Activated CD4-positive, alpha-beta T cell treated with anti-CD3 and anti-CD28 coated beads, Interleukin-2, amount 10 ng/mL, durations not matched to agents 7 days and 5 days (primary cell): Measurements from ENCODE around the gene ZNF337. TPM values are rescaled to one million over a fixed set of nuclear protein-coding genes. Genes with fewer than 3 reads are reported as not detected.
"Not testable (repeated sequence)": the region's sequence is repeated elsewhere in the genome, so short reads cannot be mapped to it uniquely, and the experiment has no call there.

Source experiments
- CTCF ChIA-PET: fragments of 350-600 bp; sonication (Branson Sonifier 250); formaldehyde crosslinking; loops from one replicate; lab custom pipeline; 2021; ENCODE audit warnings: antibody characterized with exemption; lab: Charles Lee
- POLR2A ChIA-PET: fragments of 350-600 bp; sonication (Branson Sonifier 250); formaldehyde crosslinking; loops from one replicate; lab custom pipeline; 2021; ENCODE audit warnings: antibody characterized with exemption; lab: Charles Lee
- DNase-seq: peaks from one replicate; pipeline ENCODE4 v3.0.0-alpha.2; 2020
- H3K27ac Mint-ChIP-seq: one replicate; pipeline ENCODE4 v1.8.0; 2021; ENCODE audit warnings: mild to moderate bottlenecking, moderate library complexity, mixed read lengths
- H3K27me3 Mint-ChIP-seq: one replicate; pipeline ENCODE4 v1.8.0; 2021; ENCODE audit warnings: mixed read lengths
- H3K36me3 Mint-ChIP-seq: one replicate; pipeline ENCODE4 v1.8.0; 2021; ENCODE audit warnings: low read depth, mixed read lengths
- H3K4me1 Mint-ChIP-seq: one replicate; pipeline ENCODE4 v1.8.0; 2021; ENCODE audit warnings: mixed read lengths
- H3K4me3 Mint-ChIP-seq: one replicate; pipeline ENCODE4 v1.8.0; 2021; ENCODE audit warnings: mild to moderate bottlenecking, moderate library complexity, mixed read lengths
- H3K9me3 Mint-ChIP-seq: one replicate; pipeline ENCODE4 v1.8.0; 2021; ENCODE audit warnings: mixed read lengths
- total RNA-seq, 2 experiments: library from RNA; stranded (reverse); gene quantifications; one replicate each; pipeline ENCODE4 v1.2.3, GENCODE V29; 2021

The ZNF337 gene
- total RNA-seq, 2 experiments from 2014 or later, result 14.5 to 15.1 TPM

DNA sequence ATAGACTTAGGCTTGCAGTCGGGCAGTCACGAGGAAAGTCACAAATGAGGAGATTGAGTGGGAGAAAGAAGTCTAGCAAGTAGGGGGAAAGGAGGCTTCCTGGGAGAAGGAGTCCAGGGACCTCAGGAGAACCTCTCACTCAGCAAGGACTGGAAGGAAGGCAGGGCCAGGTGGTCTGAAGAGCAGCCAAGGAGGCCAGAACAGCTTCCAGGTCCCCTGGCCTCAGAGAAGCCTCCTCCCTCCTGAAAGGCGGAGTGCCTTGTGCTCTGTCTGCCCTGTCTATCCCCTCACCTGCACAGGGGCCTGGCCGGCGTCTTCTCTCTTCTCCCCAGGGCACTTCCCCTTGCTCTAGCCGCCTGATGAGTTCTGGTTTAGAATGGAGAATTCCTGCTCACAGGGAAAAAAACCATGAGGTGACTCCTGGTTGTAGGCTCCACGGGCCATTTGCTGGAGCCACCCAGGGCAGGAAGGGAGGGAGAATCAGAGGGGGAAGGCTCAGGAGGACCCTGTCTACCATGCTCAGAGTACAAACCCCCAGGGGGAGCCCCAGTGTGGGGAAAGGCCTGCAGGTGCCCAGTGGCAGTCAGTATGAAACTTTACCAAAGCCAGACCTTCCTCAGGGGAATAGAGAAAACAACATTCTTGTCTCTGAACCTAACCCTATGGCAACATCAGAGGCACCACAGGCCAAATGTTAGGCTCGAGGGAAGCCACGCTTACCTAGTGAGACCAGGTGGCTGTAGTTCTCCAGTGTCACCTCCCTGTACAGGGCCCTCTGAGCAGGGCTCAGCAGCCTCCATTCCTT lies 11.2 kb downstream of the ZNF337 start:
- DNase-seq, result no peak
- CTCF ChIA-PET, result no interaction called here
- no peak overlapping the region for H3K27ac Mint-ChIP-seq
- POLR2A ChIA-PET, result no interaction called here
- H3K4me3 Mint-ChIP-seq, result no peak overlapping the region
- peaks cover 37% of the 10 kb centered on the region for H3K36me3 Mint-ChIP-seq
- H3K9me3 Mint-ChIP-seq, result peaks cover 2% of the 10 kb centered on the region
- H3K4me1 Mint-ChIP-seq, result peaks cover 12% of the 10 kb centered on the region
- H3K27me3 Mint-ChIP-seq, result no peaks in the 10 kb centered on the region

DNA sequence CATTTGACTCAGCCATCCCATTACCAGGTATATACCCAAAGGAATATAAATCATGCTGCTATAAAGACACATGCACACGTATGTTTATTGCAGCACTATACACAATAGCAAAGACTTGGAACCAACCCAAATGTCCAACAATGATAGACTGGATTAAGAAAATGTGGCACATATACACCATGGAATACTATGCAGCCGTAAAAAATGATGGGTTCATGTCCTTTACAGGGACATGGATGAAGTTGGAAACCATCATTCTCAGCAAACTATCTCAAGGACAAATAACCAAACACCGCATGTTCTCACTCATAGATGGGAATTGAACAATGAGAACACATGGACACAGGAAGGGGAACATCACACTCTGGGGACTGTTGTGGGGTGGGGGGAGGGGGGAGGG lies 12.8 kb downstream of the ZNF337 start:
- H3K27me3 Mint-ChIP-seq, H3K4me3 Mint-ChIP-seq, H3K9me3 Mint-ChIP-seq, H3K4me1 Mint-ChIP-seq, H3K27ac Mint-ChIP-seq, POLR2A ChIA-PET, CTCF ChIA-PET, DNase-seq: not testable (repeated sequence)
- peaks cover 37% of the 10 kb centered on the region for H3K36me3 Mint-ChIP-seq

GRCh38 chr20:25683050-25683449 lies 13.6 kb downstream of the ZNF337 start:
- H3K27ac Mint-ChIP-seq, result no peak overlapping the region
- POLR2A ChIA-PET, result no interaction called here

GRCh38 chr20:25676164-25676809 lies 20.4 kb downstream of the ZNF337 start:
- Mint-ChIP-seq H3K27ac (no peak overlapping the region), H3K4me3 (no peak overlapping the region), H3K27me3 (no peaks in the 10 kb centered on the region), H3K36me3 (peaks cover 70% of the 10 kb centered on the region), H3K4me1 (no peaks in the 10 kb centered on the region), H3K9me3 (no peaks in the 10 kb centered on the region)
- ChIA-PET CTCF (no interaction called here), POLR2A (no interaction called here)
- no peak for DNase-seq

More at GRCh38 chr20:25683050-25683449, 13.6 kb downstream of the ZNF337 start:
- CTCF ChIA-PET, result no interaction called here
- H3K36me3 Mint-ChIP-seq, result peaks cover 41% of the 10 kb centered on the region
- no peaks in the 10 kb centered on the region for H3K27me3 Mint-ChIP-seq
- no peak overlapping the region for H3K4me3 Mint-ChIP-seq
- DNase-seq, result no peak
- H3K4me1 Mint-ChIP-seq, result peaks cover 7% of the 10 kb centered on the region
- peaks cover 2% of the 10 kb centered on the region for H3K9me3 Mint-ChIP-seq

GRCh38 chr20:25675161-25675560 lies 21.5 kb downstream of the ZNF337 start:
- Mint-ChIP-seq H3K27me3 (no peaks in the 10 kb centered on the region), H3K27ac (no peak overlapping the region), H3K36me3 (peaks cover 68% of the 10 kb centered on the region), H3K9me3 (no peaks in the 10 kb centered on the region), H3K4me1 (no peaks in the 10 kb centered on the region), H3K4me3 (no peak overlapping the region)
- POLR2A ChIA-PET, result no interaction called here
- CTCF ChIA-PET, result interaction anchor here (0.6 kb wide), 1 partner anchor 19 kb away, joined by 3 read pairs; no protein-coding TSS in a partner anchor
- no peak for DNase-seq

DNA sequence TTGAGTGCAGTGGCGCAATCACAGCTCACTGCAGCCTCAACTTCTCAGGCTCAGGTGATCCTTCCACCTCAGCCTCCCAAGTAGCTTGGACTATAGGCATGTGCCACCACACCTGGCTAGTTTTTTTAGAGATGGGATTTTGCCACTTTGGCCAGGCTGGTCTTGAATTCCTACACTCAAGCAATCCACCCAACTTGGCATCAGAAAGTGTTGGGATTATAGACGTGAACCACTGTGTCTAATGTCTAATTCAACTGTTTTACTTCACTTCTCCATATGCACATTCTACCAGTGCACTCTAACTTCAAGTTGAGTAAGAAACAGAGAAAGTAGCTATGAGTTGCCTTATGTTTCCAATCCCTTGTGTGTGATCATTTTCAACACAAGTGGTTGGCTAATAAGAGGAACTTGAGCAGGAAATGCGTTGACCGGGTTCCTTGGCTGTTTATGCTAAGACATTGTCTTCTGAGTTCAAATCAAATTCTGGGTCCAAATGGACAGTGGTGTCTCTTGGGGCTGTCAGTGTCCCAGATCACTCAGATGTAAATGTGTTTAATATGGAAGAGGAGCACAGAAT lies 23.9 kb downstream of the ZNF337 start:
- Mint-ChIP-seq H3K27ac (no peak overlapping the region), H3K27me3 (no peaks in the 10 kb centered on the region), H3K4me3 (no peak overlapping the region), H3K36me3 (peaks cover 52% of the 10 kb centered on the region), H3K9me3 (no peaks in the 10 kb centered on the region), H3K4me1 (no peaks in the 10 kb centered on the region)
- POLR2A ChIA-PET, result no interaction called here
- DNase-seq, result no peak
- CTCF ChIA-PET, result no interaction called here

- Mint-ChIP-seq H3K27me3 (no peaks in the 10 kb centered on the region), H3K9me3 (no peaks in the 10 kb centered on the region), H3K27ac (no peak overlapping the region), H3K4me3 (no peak overlapping the region), H3K36me3 (peaks cover 26% of the 10 kb centered on the region), H3K4me1 (no peaks in the 10 kb centered on the region)
- POLR2A ChIA-PET, result no interaction called here
- CTCF ChIA-PET, result interaction anchor here (0.7 kb wide), 2 partner anchors 91 to 323 kb away, joined by 3 to 4 read pairs; no protein-coding TSS in a partner anchor
- no peak for DNase-seq
These were observed 26.7 kb downstream of the ZNF337 start for GRCh38 chr20:25669826-25670422.

- H3K27me3 Mint-ChIP-seq, result no peaks in the 10 kb centered on the region
- no peak overlapping the region for H3K4me3 Mint-ChIP-seq
- no peak overlapping the region for H3K27ac Mint-ChIP-seq
- no peaks in the 10 kb centered on the region for H3K4me1 Mint-ChIP-seq
- H3K9me3 Mint-ChIP-seq, result no peaks in the 10 kb centered on the region
- DNase-seq, result no peak
- ChIA-PET CTCF (no interaction called here), POLR2A (no interaction called here)
- H3K36me3 Mint-ChIP-seq, result peaks cover 12% of the 10 kb centered on the region
These were observed 28.2 kb downstream of the ZNF337 start for GRCh38 chr20:25668446-25668845.

- no peaks in the 10 kb centered on the region for H3K27me3 Mint-ChIP-seq
- CTCF ChIA-PET, result no interaction called here
- no peak overlapping the region for H3K27ac Mint-ChIP-seq
- no peak overlapping the region for H3K4me3 Mint-ChIP-seq
- H3K9me3 Mint-ChIP-seq, result no peaks in the 10 kb centered on the region
- no peak for DNase-seq
- H3K36me3 Mint-ChIP-seq, result peaks cover 4% of the 10 kb centered on the region
- peaks cover 4% of the 10 kb centered on the region for H3K4me1 Mint-ChIP-seq
- POLR2A ChIA-PET, result no interaction called here
These were observed 36.7 kb downstream of the ZNF337 start for GRCh38 chr20:25659999-25660398.

GRCh38 chr20:25654487-25654886 lies 42.2 kb downstream of the ZNF337 start:
- CTCF ChIA-PET, result no interaction called here
- H3K4me1 Mint-ChIP-seq, result peaks cover 2% of the 10 kb centered on the region
- no peaks in the 10 kb centered on the region for H3K27me3 Mint-ChIP-seq
- POLR2A ChIA-PET, result no interaction called here
- H3K4me3 Mint-ChIP-seq, result no peak overlapping the region
- peaks cover 8% of the 10 kb centered on the region for H3K36me3 Mint-ChIP-seq
- H3K27ac Mint-ChIP-seq, result no peak overlapping the region
- no peak for DNase-seq
- no peaks in the 10 kb centered on the region for H3K9me3 Mint-ChIP-seq

GRCh38 chr20:25652866-25653265 lies 43.8 kb downstream of the ZNF337 start:
- POLR2A ChIA-PET, H3K27ac Mint-ChIP-seq, H3K27me3 Mint-ChIP-seq, H3K36me3 Mint-ChIP-seq, DNase-seq, H3K4me1 Mint-ChIP-seq, H3K4me3 Mint-ChIP-seq, H3K9me3 Mint-ChIP-seq: not testable (repeated sequence)
- CTCF ChIA-PET, result interaction anchor here (1.2 kb wide), 1 partner anchor 9 kb away, joined by 3 read pairs; no protein-coding TSS in a partner anchor

DNA sequence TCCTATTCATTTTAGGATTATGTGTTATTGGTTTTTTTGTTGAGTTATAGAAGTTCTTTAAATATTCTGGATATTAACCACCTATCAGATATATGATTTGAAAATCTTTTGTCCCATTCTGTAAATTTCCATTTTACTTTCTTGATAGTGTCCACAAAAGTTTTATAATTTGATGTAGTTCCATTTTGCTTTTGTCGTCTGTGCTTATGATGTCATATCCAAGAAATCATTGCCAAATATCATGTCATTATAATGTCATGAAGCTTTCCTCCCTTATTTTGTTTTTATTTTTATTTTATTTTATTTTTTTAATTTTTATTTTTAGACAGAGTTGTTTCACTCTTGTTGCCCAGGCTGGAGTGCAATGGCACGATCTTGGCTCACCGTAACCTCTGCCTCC lies 51.8 kb downstream of the ZNF337 start:
- DNase-seq, result no peak
- CTCF ChIA-PET, result no interaction called here
- Mint-ChIP-seq H3K4me3 (no peak overlapping the region), H3K4me1 (peaks cover 7% of the 10 kb centered on the region), H3K36me3 (peaks cover 13% of the 10 kb centered on the region), H3K27ac (no peak overlapping the region), H3K9me3 (peaks cover 4% of the 10 kb centered on the region), H3K27me3 (no peaks in the 10 kb centered on the region)
- POLR2A ChIA-PET, result no interaction called here

DNA sequence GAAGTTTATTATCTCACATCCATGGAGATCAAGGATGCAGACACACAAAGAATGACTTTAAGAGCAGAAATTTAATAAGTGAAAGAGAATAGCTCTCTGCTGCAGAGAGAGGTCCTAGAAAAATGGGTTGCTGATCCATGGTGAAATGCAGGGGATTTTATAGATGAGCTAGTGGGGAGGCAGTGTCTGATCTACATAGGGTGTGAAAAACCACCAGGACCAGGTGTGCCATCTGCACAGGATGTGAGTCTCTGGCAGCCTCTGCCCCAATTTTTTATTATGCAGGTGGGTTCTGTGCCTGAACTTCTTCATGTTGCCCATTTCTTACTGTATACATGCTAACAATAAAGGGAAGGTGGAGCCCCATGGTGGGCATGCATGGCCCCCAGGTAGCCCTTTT lies 52.9 kb downstream of the ZNF337 start:
- Mint-ChIP-seq H3K4me1 (peaks cover 7% of the 10 kb centered on the region), H3K27me3 (no peaks in the 10 kb centered on the region), H3K27ac (no peak overlapping the region), H3K9me3 (peaks cover 4% of the 10 kb centered on the region), H3K36me3 (peaks cover 14% of the 10 kb centered on the region), H3K4me3 (no peak overlapping the region)
- ChIA-PET CTCF (interaction anchor here (0.6 to 1.1 kb wide), 4 partner anchors 9 to 68 kb away, joined by 3 to 4 read pairs (median 4); no protein-coding TSS in a partner anchor), POLR2A (no interaction called here)
- DNase-seq, result no peak
